Endothelial cell of coronary artery (primary cell): ENCODE results near the gene FSD2. TPM values are rescaled to one million over a fixed set of nuclear protein-coding genes. Genes with fewer than 3 reads are reported as not detected.

ENCODE experiments used
- total RNA-seq: library from RNA; depleted of rRNA; stranded (reverse); fragments of >200 nt; gene quantifications from 2 replicates; pipeline ENCODE4 v1.2.3, GENCODE V29; 2014

Gene FSD2
- total RNA-seq = not detected in 2 replicates

GRCh38 chr15:82805994-82806406 is at the start of gene FSD2:
TSS of gene FSD2 (minus strand) at chr15:82806069. CDS start at chr15:82787390, 18,679 bp downstream.

GRCh38 chr15:82809308-82810060 is 3.6 kb upstream of the FSD2 start, which contains the start of gene WHAMM:
TSS of gene WHAMM (plus strand) at chr15:82809628. CDS start at chr15:82809727, 99 bp downstream.

GRCh38 chr15:82709421-82710207 is 96.3 kb downstream of the FSD2 start, which contains the start of gene AP3B2:
TSS of gene AP3B2 (minus strand) at chr15:82709875. CDS start at chr15:82709706, 169 bp downstream.

Other genes starting within 250 kb of the FSD2 start
- not detected in 2 replicates for gene CPEB1, start 158.7 kb downstream of the FSD2 start, total RNA-seq
- not detected in 2 replicates for gene AP3B2, start 96.2 kb downstream of the FSD2 start, total RNA-seq
- 3.0 and 3.8 TPM in 2 replicates for gene WHAMM, start 3.6 kb upstream of the FSD2 start, total RNA-seq
- gene HOMER2, start 146.7 kb upstream of the FSD2 start, total RNA-seq = 0.45 and 0.56 TPM in 2 replicates
- 26.8 and 27.0 TPM in 2 replicates for gene RAMAC, start 180.1 kb upstream of the FSD2 start, total RNA-seq
- gene C15orf40, start 205.6 kb upstream of the FSD2 start, total RNA-seq = 11.1 and 17.5 TPM in 2 replicates